HepG2 (cell line): ENCODE measurements around the gene COX14. TPM values are rescaled to one million over a fixed set of nuclear protein-coding genes. Genes with fewer than 3 reads are reported as not detected.
A peak's percentile ranks its signal among the peaks of the same experiment; 100 is the strongest.

Experiments
- ARNT2 ChIP-seq: sonication (generic); formaldehyde crosslinking; IDR thresholded peaks from 2 replicates; pipeline ENCODE4 v1.8.0; 2022; ENCODE audit warnings: mild to moderate bottlenecking, low read depth, missing genetic modification reagents, moderate library complexity
- ATRX ChIP-seq: sonication (generic); formaldehyde crosslinking; IDR thresholded peaks from 2 replicates; pipeline ENCODE4 v1.4.0; 2020; ENCODE audit warnings: missing genetic modification reagents, borderline replicate concordance
- BRCA1 ChIP-seq: sonication (generic); formaldehyde crosslinking; IDR thresholded peaks from 2 replicates; pipeline ENCODE4 v1.4.0; 2020; ENCODE audit warnings: missing genetic modification reagents
- DPF2 ChIP-seq: sonication (generic); formaldehyde crosslinking; IDR thresholded peaks from 2 replicates; pipeline ENCODE4 v1.4.0; 2020; ENCODE audit warnings: mild to moderate bottlenecking, low read depth, missing genetic modification reagents, borderline replicate concordance
- EHMT2 ChIP-seq: fragments of 200-600 bp; sonication (generic); IDR thresholded peaks from 2 replicates; pipeline ENCODE4 v1.7.0; 2017; ENCODE audit warnings: antibody characterized with exemption, low read depth, low read length, borderline replicate concordance
- NBN ChIP-seq: fragments of 450-650 bp; conservative IDR thresholded peaks from 2 replicates; pipeline ENCODE4 v1.6.1; 2017
- PITX1 ChIP-seq: sonication (generic); formaldehyde crosslinking; IDR thresholded peaks from 2 replicates; pipeline ENCODE4 v1.5.1; 2020; ENCODE audit warnings: mild to moderate bottlenecking, missing genetic modification reagents
- SRSF4 ChIP-seq: fragments of 200-400 bp; formaldehyde crosslinking; IDR thresholded peaks from one replicate; pipeline ENCODE4 v1.6.1; 2018; ENCODE audit warnings: mild to moderate bottlenecking, low read depth, low read length, moderate library complexity; ENCODE audit not compliant: poor library complexity, severe bottlenecking
- ZFX ChIP-seq: sonication (generic); formaldehyde crosslinking; IDR thresholded peaks from 2 replicates; pipeline ENCODE4 v1.4.0; 2020; ENCODE audit warnings: mild to moderate bottlenecking, low read depth, missing genetic modification reagents, moderate library complexity
- ZNF891 ChIP-seq: sonication (generic); formaldehyde crosslinking; IDR thresholded peaks from 2 replicates; pipeline ENCODE4 v1.5.0; 2020; ENCODE audit warnings: mild to moderate bottlenecking, missing genetic modification reagents
- ZSCAN12 ChIP-seq: sonication (generic); formaldehyde crosslinking; IDR thresholded peaks from 2 replicates; pipeline ENCODE4 v1.9.0; 2021; ENCODE audit warnings: mild to moderate bottlenecking, missing genetic modification reagents
- ZSCAN29 ChIP-seq: sonication (generic); formaldehyde crosslinking; conservative IDR thresholded peaks from 2 replicates; pipeline ENCODE4 v1.4.0; 2020; ENCODE audit warnings: mild to moderate bottlenecking, missing genetic modification reagents
- polyA plus RNA-seq, 8 experiments: library from polyadenylated mRNA; depleted of rRNA in 3 of 8; stranded (reverse) in 7 of 8; unstranded in 1 of 8; fragments of >200 nt; fragmentation: Illumina TruSeq in 4 of 8; extraction: Trizol in 4 of 8; gene quantifications; 2 replicates each; pipeline versions ENCODE4 v1.2.1 to v1.2.3, GENCODE V29; 2011 to 2016; ENCODE audit warnings: low read depth in 4 of 8, missing spikeins in 1 of 8, mixed read lengths in 1 of 8; ENCODE audit not compliant: insufficient read depth in 1 of 8
- total RNA-seq, 5 experiments: library from RNA; depleted of rRNA; stranded (reverse); fragments of >200 nt; fragmentation: Illumina TruSeq; extraction: Trizol; gene quantifications; 2 replicates each; pipeline ENCODE4 v1.2.3, GENCODE V29; 2016; ENCODE audit warnings: low read depth in 1 of 5
- TF ChIP-seq, protein P1 (sequence below): sonication (generic); formaldehyde crosslinking; IDR thresholded peaks from 2 replicates; pipeline ENCODE4 v1.4.0; 2020; ENCODE audit warnings: mild to moderate bottlenecking, missing genetic modification reagents
- TF ChIP-seq, protein P2 (sequence below): sonication (generic); formaldehyde crosslinking; IDR thresholded peaks from 2 replicates; pipeline ENCODE4 v1.4.0; 2020; ENCODE audit warnings: mild to moderate bottlenecking, missing genetic modification reagents, borderline replicate concordance
- TF ChIP-seq, protein P3 (sequence below): sonication (generic); formaldehyde crosslinking; IDR thresholded peaks from 2 replicates; pipeline ENCODE4 v1.4.0; 2020; ENCODE audit warnings: missing genetic modification reagents, borderline replicate concordance
- TF ChIP-seq, protein P4 (sequence below): sonication (generic); formaldehyde crosslinking; IDR thresholded peaks from 2 replicates; pipeline ENCODE4 v1.4.0; 2020; ENCODE audit warnings: mild to moderate bottlenecking, missing genetic modification reagents

Gene COX14
- total and polyA plus RNA-seq, 2 of the 13 experiments (the other 11 are each of a cell fraction or from before 2014, with no cell fraction given): 53.0 to 71.6 TPM

- TF ChIP-seq ZNF891 (CRISPR knock-in tag) (no peak), ZSCAN29 (CRISPR knock-in tag) (peak; percentile 89), EHMT2 (no peak), NBN (no peak), ZFX (CRISPR knock-in tag) (peak; percentile 80), SRSF4 (no peak), ARNT2 (no peak), PITX1 (peak; percentile 85), DPF2 (CRISPR knock-in tag) (no peak), BRCA1 (CRISPR knock-in tag) (no peak), ATRX (CRISPR knock-in tag) (no peak), ZSCAN12 (no peak)
- TF ChIP-seq, protein P1, sequence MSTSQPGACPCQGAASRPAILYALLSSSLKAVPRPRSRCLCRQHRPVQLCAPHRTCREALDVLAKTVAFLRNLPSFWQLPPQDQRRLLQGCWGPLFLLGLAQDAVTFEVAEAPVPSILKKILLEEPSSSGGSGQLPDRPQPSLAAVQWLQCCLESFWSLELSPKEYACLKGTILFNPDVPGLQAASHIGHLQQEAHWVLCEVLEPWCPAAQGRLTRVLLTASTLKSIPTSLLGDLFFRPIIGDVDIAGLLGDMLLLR: no peak
- TF ChIP-seq, protein P2, sequence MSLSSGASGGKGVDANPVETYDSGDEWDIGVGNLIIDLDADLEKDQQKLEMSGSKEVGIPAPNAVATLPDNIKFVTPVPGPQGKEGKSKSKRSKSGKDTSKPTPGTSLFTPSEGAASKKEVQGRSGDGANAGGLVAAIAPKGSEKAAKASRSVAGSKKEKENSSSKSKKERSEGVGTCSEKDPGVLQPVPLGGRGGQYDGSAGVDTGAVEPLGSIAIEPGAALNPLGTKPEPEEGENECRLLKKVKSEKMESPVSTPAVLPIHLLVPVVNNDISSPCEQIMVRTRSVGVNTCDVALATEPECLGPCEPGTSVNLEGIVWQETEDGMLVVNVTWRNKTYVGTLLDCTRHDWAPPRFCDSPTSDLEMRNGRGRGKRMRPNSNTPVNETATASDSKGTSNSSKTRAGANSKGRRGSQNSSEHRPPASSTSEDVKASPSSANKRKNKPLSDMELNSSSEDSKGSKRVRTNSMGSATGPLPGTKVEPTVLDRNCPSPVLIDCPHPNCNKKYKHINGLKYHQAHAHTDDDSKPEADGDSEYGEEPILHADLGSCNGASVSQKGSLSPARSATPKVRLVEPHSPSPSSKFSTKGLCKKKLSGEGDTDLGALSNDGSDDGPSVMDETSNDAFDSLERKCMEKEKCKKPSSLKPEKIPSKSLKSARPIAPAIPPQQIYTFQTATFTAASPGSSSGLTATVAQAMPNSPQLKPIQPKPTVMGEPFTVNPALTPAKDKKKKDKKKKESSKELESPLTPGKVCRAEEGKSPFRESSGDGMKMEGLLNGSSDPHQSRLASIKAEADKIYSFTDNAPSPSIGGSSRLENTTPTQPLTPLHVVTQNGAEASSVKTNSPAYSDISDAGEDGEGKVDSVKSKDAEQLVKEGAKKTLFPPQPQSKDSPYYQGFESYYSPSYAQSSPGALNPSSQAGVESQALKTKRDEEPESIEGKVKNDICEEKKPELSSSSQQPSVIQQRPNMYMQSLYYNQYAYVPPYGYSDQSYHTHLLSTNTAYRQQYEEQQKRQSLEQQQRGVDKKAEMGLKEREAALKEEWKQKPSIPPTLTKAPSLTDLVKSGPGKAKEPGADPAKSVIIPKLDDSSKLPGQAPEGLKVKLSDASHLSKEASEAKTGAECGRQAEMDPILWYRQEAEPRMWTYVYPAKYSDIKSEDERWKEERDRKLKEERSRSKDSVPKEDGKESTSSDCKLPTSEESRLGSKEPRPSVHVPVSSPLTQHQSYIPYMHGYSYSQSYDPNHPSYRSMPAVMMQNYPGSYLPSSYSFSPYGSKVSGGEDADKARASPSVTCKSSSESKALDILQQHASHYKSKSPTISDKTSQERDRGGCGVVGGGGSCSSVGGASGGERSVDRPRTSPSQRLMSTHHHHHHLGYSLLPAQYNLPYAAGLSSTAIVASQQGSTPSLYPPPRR (CRISPR knock-in tag): no peak
- TF ChIP-seq, protein P3, sequence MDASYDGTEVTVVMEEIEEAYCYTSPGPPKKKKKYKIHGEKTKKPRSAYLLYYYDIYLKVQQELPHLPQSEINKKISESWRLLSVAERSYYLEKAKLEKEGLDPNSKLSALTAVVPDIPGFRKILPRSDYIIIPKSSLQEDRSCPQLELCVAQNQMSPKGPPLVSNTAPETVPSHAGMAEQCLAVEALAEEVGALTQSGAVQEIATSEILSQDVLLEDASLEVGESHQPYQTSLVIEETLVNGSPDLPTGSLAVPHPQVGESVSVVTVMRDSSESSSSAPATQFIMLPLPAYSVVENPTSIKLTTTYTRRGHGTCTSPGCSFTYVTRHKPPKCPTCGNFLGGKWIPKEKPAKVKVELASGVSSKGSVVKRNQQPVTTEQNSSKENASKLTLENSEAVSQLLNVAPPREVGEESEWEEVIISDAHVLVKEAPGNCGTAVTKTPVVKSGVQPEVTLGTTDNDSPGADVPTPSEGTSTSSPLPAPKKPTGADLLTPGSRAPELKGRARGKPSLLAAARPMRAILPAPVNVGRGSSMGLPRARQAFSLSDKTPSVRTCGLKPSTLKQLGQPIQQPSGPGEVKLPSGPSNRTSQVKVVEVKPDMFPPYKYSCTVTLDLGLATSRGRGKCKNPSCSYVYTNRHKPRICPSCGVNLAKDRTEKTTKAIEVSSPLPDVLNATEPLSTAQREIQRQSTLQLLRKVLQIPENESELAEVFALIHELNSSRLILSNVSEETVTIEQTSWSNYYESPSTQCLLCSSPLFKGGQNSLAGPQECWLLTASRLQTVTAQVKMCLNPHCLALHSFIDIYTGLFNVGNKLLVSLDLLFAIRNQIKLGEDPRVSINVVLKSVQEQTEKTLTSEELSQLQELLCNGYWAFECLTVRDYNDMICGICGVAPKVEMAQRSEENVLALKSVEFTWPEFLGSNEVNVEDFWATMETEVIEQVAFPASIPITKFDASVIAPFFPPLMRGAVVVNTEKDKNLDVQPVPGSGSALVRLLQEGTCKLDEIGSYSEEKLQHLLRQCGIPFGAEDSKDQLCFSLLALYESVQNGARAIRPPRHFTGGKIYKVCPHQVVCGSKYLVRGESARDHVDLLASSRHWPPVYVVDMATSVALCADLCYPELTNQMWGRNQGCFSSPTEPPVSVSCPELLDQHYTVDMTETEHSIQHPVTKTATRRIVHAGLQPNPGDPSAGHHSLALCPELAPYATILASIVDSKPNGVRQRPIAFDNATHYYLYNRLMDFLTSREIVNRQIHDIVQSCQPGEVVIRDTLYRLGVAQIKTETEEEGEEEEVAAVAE (CRISPR knock-in tag): no peak
- TF ChIP-seq, protein P4, sequence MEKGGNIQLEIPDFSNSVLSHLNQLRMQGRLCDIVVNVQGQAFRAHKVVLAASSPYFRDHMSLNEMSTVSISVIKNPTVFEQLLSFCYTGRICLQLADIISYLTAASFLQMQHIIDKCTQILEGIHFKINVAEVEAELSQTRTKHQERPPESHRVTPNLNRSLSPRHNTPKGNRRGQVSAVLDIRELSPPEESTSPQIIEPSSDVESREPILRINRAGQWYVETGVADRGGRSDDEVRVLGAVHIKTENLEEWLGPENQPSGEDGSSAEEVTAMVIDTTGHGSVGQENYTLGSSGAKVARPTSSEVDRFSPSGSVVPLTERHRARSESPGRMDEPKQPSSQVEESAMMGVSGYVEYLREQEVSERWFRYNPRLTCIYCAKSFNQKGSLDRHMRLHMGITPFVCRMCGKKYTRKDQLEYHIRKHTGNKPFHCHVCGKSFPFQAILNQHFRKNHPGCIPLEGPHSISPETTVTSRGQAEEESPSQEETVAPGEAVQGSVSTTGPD (CRISPR knock-in tag): no peak
These were observed 36.9 kb upstream of the COX14 start (continued) for GRCh38 chr12:50074936-50075807.
